Measurements from ENCODE around the gene AHDC1. TPM values are rescaled to one million over a fixed set of nuclear protein-coding genes. Genes with fewer than 3 reads are reported as not detected.
A peak's percentile ranks its signal among the peaks of the same experiment; 100 is the strongest.

Gene AHDC1
- total and polyA plus RNA-seq, 9 of the 15 experiments (the other 6 are each of a cell fraction or from before 2014, with no cell fraction given): 0.21 to 36.4 (median 4.7) TPM

- peaks cover 57 to 82% of the 10 kb centered on the region in 2 experiments for H3K4me1 ChIP-seq (replicated peaks in 1 of 2; ENCODE audit: control insufficient read depth in 2 of 2, insufficient read depth in 2 of 2, low read length in 2 of 2)
- BruUV-seq (replicated peaks): no TSS peak
- H3K27me3 ChIP-seq (ENCODE audit: control insufficient read depth in 2 of 2, insufficient read depth in 2 of 2, low read length in 2 of 2): no peaks in the 10 kb centered on the region
- H4K20me1 ChIP-seq (replicated peaks; ENCODE audit: control insufficient read depth, insufficient read depth, low read length): no peaks in the 10 kb centered on the region
- FAIRE-seq (peak; percentile 19), DNase-seq (ENCODE audit: extremely low read depth in 1 of 4, low spot score in 3 of 4) (no peak), ATAC-seq (no peak)
- in situ Hi-C loops (cut with MboI) (no loop called here), intact Hi-C loops (cut with micrococcal nuclease) (loop anchor here (2.0 kb wide), 1 partner anchor 18 kb away; no protein-coding TSS in a partner anchor)
- CTCF ChIA-PET (ENCODE audit: low intra/inter-chr PET ratio): no interaction called here
- peak overlapping the region; percentile 97 for H3K27ac ChIP-seq (ENCODE audit: extremely low read depth, low read depth, low read length)
- no peaks in the 10 kb centered on the region for H3K9me1 ChIP-seq (ENCODE audit: control insufficient read depth, insufficient read depth, low read length)
- H2AFZ ChIP-seq (ENCODE audit: low read depth, low read length): peak overlapping the region; percentile 76
- 49% methylated on average over 6 of the region's 6 CpGs for WGBS (ENCODE audit: insufficient coverage, low coverage, missing lambda C conversion rate)
- no peak overlapping the region for H3K4me3 ChIP-seq
- H3K9ac ChIP-seq (ENCODE audit: insufficient read depth in 1 of 2, low read depth in 2 of 2, low read length in 2 of 2): peak overlapping the region; percentile 84
- TF ChIP-seq GTF2A2 (tag; IDR thresholded peaks at IDR 0.05): 0 out of 2 replicates have a peak, but pooled peaks have one; percentile 7
- TF ChIP-seq, protein P1, sequence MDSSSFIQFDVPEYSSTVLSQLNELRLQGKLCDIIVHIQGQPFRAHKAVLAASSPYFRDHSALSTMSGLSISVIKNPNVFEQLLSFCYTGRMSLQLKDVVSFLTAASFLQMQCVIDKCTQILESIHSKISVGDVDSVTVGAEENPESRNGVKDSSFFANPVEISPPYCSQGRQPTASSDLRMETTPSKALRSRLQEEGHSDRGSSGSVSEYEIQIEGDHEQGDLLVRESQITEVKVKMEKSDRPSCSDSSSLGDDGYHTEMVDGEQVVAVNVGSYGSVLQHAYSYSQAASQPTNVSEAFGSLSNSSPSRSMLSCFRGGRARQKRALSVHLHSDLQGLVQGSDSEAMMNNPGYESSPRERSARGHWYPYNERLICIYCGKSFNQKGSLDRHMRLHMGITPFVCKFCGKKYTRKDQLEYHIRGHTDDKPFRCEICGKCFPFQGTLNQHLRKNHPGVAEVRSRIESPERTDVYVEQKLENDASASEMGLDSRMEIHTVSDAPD (CRISPR knock-in tag; IDR thresholded peaks at IDR 0.05): 0 out of 2 replicates have a peak, but pooled peaks have one; percentile 23
- peak; percentile 63; the same call in 1 of the 2 replicates for TF ChIP-seq HSF4 (CRISPR knock-in tag; IDR thresholded peaks at IDR 0.05; ENCODE audit: borderline replicate concordance)
- TF ChIP-seq UBTF (IDR thresholded peaks at IDR 0.05; ENCODE audit: borderline replicate concordance in 1 of 2, low read depth in 2 of 2, low read length in 2 of 2): no peak
- TF ChIP-seq, protein P2, sequence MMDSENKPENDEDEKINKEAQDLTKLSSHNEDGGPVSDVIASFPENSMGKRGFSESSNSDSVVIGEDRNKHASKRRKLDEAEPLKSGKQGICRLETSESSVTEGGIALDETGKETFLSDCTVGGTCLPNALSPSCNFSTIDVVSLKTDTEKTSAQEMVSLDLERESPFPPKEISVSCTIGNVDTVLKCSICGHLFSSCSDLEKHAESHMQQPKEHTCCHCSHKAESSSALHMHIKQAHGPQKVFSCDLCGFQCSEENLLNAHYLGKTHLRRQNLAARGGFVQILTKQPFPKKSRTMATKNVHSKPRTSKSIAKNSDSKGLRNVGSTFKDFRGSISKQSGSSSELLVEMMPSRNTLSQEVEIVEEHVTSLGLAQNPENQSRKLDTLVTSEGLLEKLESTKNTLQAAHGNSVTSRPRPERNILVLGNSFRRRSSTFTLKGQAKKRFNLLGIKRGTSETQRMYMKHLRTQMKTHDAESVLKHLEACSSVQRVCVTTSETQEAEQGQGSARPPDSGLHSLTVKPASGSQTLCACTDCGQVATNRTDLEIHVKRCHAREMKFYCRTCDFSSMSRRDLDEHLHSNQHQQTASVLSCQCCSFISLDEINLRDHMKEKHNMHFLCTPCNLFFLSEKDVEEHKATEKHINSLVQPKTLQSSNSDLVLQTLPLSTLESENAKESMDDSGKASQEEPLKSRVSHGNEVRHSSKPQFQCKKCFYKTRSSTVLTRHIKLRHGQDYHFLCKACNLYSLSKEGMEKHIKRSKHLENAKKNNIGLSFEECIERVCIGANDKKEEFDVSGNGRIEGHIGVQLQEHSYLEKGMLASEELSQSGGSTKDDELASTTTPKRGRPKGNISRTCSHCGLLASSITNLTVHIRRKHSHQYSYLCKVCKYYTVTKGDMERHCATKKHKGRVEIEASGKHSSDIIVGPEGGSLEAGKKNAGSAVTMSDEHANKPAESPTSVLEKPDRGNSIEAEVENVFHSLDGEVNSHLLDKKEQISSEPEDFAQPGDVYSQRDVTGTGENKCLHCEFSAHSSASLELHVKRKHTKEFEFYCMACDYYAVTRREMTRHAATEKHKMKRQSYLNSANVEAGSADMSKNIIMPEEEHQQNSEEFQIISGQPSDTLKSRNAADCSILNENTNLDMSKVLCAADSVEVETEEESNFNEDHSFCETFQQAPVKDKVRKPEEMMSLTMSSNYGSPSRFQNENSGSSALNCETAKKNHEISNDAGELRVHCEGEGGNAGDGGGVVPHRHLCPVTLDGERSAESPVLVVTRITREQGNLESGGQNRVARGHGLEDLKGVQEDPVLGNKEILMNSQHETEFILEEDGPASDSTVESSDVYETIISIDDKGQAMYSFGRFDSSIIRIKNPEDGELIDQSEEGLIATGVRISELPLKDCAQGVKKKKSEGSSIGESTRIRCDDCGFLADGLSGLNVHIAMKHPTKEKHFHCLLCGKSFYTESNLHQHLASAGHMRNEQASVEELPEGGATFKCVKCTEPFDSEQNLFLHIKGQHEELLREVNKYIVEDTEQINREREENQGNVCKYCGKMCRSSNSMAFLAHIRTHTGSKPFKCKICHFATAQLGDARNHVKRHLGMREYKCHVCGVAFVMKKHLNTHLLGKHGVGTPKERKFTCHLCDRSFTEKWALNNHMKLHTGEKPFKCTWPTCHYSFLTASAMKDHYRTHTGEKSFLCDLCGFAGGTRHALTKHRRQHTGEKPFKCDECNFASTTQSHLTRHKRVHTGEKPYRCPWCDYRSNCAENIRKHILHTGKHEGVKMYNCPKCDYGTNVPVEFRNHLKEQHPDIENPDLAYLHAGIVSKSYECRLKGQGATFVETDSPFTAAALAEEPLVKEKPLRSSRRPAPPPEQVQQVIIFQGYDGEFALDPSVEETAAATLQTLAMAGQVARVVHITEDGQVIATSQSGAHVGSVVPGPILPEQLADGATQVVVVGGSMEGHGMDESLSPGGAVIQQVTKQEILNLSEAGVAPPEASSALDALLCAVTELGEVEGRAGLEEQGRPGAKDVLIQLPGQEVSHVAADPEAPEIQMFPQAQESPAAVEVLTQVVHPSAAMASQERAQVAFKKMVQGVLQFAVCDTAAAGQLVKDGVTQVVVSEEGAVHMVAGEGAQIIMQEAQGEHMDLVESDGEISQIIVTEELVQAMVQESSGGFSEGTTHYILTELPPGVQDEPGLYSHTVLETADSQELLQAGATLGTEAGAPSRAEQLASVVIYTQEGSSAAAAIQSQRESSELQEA (IDR thresholded peaks at IDR 0.05; ENCODE audit: low read depth): peak; percentile 2; the same call in 1 of the 2 replicates
- no peak for TF ChIP-seq ZNF780A (CRISPR knock-in tag; IDR thresholded peaks at IDR 0.05)
- TF ChIP-seq NFRKB (IDR thresholded peaks at IDR 0.05; ENCODE audit: low read depth): 0 out of 2 replicates have a peak, but pooled peaks have one; percentile 11
- peak overlapping the region; percentile 71 for H3K4me2 ChIP-seq (ENCODE audit: insufficient read depth, low read length)
- POLR2A ChIA-PET: interaction anchor here (0.6 to 3.4 kb wide), 10 partner anchors 9 to 558 kb away, joined by 3 to 18 read pairs (median 3); no protein-coding TSS in a partner anchor
- H3K79me2 ChIP-seq (ENCODE audit: control insufficient read depth, insufficient read depth, low read length): peaks cover 46% of the 10 kb centered on the region
- no peaks in the 10 kb centered on the region for H3K9me3 ChIP-seq (replicated peaks; ENCODE audit: control insufficient read depth, insufficient read depth, low read depth, low read length)
- H3K36me3 ChIP-seq (ENCODE audit: control insufficient read depth, insufficient read depth, low read length): peaks cover 66% of the 10 kb centered on the region
These were observed 60.7 kb downstream of the AHDC1 start for GRCh38 chr1:27543284-27543683.

All from K562 (cell line).